ENCODE data around the gene COPS6. TPM values are rescaled to one million over a fixed set of nuclear protein-coding genes. Genes with fewer than 3 reads are reported as not detected.

COPS6 gene
- total RNA-seq (49.1 TPM), polyA plus RNA-seq (81.1 TPM)
- long read RNA-seq, donor 1, transcript COPS6-201 (10 exons, 1,432 nt) = major isoform, 9 of 12 reads
- long read RNA-seq, donor 1, partial matches to known transcripts = 0 of 12 reads
- long read RNA-seq, donor 1, other reads (novel, unspliced or antisense) = 0 of 12 reads
- long read RNA-seq, donor 2 = 0 reads
- long read RNA-seq, donor 3, transcript COPS6-201 (10 exons, 1,432 nt) = major isoform, 79 of 126 reads
- long read RNA-seq, donor 3, transcript COPS6-207 (3 exons, 835 nt) = minor isoform, 10 of 126 reads
- long read RNA-seq, donor 3, partial matches to known transcripts = 31 of 126 reads
- long read RNA-seq, donor 3, other reads (novel, unspliced or antisense) = 0 of 126 reads
- long read RNA-seq, donor 4, transcript COPS6-201 (10 exons, 1,432 nt) = major isoform, 23 of 28 reads
- long read RNA-seq, donor 4, partial matches to known transcripts = 0 of 28 reads
- long read RNA-seq, donor 4, other reads (novel, unspliced or antisense) = 0 of 28 reads
- long read RNA-seq, donor 5, transcript COPS6-207 (3 exons, 835 nt) = minor isoform, 8 of 87 reads
- long read RNA-seq, donor 5, transcript COPS6-201 (10 exons, 1,432 nt) = major isoform, 53 of 87 reads
- long read RNA-seq, donor 5, partial matches to known transcripts = 22 of 87 reads
- long read RNA-seq, donor 5, other reads (novel, unspliced or antisense) = 0 of 87 reads
- long read RNA-seq, donor 6, transcript COPS6-201 (10 exons, 1,432 nt) = major isoform, 55 of 63 reads
- long read RNA-seq, donor 6, partial matches to known transcripts = 0 of 63 reads
- long read RNA-seq, donor 6, other reads (novel, unspliced or antisense) = 0 of 63 reads
- long read RNA-seq, donor 7, transcript COPS6-201 (10 exons, 1,432 nt) = major isoform, 54 of 67 reads
- long read RNA-seq, donor 7, partial matches to known transcripts = 9 of 67 reads
- long read RNA-seq, donor 7, other reads (novel, unspliced or antisense) = 0 of 67 reads
- long read RNA-seq, donor 8, transcript COPS6-201 (10 exons, 1,432 nt) = major isoform, 24 of 26 reads
- long read RNA-seq, donor 8, partial matches to known transcripts = 0 of 26 reads
- long read RNA-seq, donor 8, other reads (novel, unspliced or antisense) = 0 of 26 reads
- long read RNA-seq, donor 9, transcript COPS6-201 (10 exons, 1,432 nt) = major isoform, 31 of 218 reads
- long read RNA-seq, donor 9, partial matches to known transcripts = 90 of 218 reads
- long read RNA-seq, donor 9, other reads (novel, unspliced or antisense) = 87 of 218 reads
- long read RNA-seq, donor 10, transcript COPS6-201 (10 exons, 1,432 nt) = major isoform, 27 of 34 reads
- long read RNA-seq, donor 10, partial matches to known transcripts = 0 of 34 reads
- long read RNA-seq, donor 10, other reads (novel, unspliced or antisense) = 0 of 34 reads

- H3K4me3 ChIP-seq (ENCODE audit: low read length in 2 of 2) = peak within 1 kb of the TSS; percentile 90 to 99
- under 1% methylated on average over 68 of the region's 68 CpGs for WGBS
- peak in 7 of 9 donors; percentile 54 to 90 (median 75) for DNase-seq (ENCODE audit: low read depth in 6 of 9, low spot score in 9 of 9)
- peaks cover 14 to 17% of the 10 kb centered on the region in 2 donors for H3K4me1 ChIP-seq (ENCODE audit: control insufficient read depth in 2 of 2, insufficient read depth in 2 of 2, low read length in 2 of 2)
- H3K27me3 ChIP-seq (ENCODE audit: control insufficient read depth in 2 of 2, insufficient read depth in 1 of 2, low read length in 1 of 2) = peaks cover 3 to 13% of the 10 kb centered on the region in 2 donors
- peaks cover 35 to 36% of the 10 kb centered on the region in 2 donors for H3K36me3 ChIP-seq (ENCODE audit: control insufficient read depth in 2 of 2, insufficient read depth in 2 of 2, low read length in 1 of 2)
- H3K27ac ChIP-seq (ENCODE audit: low read depth in 1 of 2, low read length in 1 of 2) = peak within 1 kb of the TSS; percentile 84 to 93
- peaks cover 0 to 4% of the 10 kb centered on the region in 2 donors for H3K9me3 ChIP-seq (ENCODE audit: control insufficient read depth in 2 of 2, insufficient read depth in 1 of 2, low read length in 1 of 2)
Measured at GRCh38 chr7:100088621-100089457, at the start of gene COPS6. Gene COPS6 (plus strand): TSS chr7:100088969. CDS start chr7:100088991, 22 bp downstream.

- DNase-seq (ENCODE audit: low read depth in 6 of 9, low spot score in 9 of 9) = no peak
- Histone ChIP-seq H3K27me3 (ENCODE audit: control insufficient read depth in 2 of 2, insufficient read depth in 1 of 2, low read length in 1 of 2) (no peaks in the 10 kb centered on the region), H3K27ac (ENCODE audit: low read depth in 1 of 2, low read length in 1 of 2) (no peak overlapping the region), H3K4me1 (ENCODE audit: control insufficient read depth in 2 of 2, insufficient read depth in 2 of 2, low read length in 2 of 2) (peaks cover 0 to 4% of the 10 kb centered on the region in 2 donors), H3K4me3 (ENCODE audit: low read length in 2 of 2) (no peak overlapping the region), H3K9me3 (ENCODE audit: control insufficient read depth in 2 of 2, insufficient read depth in 1 of 2, low read length in 1 of 2) (no peaks in the 10 kb centered on the region), H3K36me3 (ENCODE audit: control insufficient read depth in 2 of 2, insufficient read depth in 2 of 2, low read length in 1 of 2) (peaks cover 6 to 27% of the 10 kb centered on the region in 2 donors)
- 15% methylated on average over 7 of the region's 7 CpGs for WGBS
Measured at GRCh38 chr7:100040575-100040974, 48.2 kb upstream of the COPS6 start.

- 32% methylated on average over 6 of the region's 6 CpGs for WGBS
- H3K27me3 ChIP-seq (ENCODE audit: control insufficient read depth in 2 of 2, insufficient read depth in 1 of 2, low read length in 1 of 2) = no peaks in the 10 kb centered on the region
- peaks cover 3 to 8% of the 10 kb centered on the region in 2 donors for H3K4me1 ChIP-seq (ENCODE audit: control insufficient read depth in 2 of 2, insufficient read depth in 2 of 2, low read length in 2 of 2)
- no peak overlapping the region for H3K4me3 ChIP-seq (ENCODE audit: low read length in 2 of 2)
- no peaks in the 10 kb centered on the region for H3K9me3 ChIP-seq (ENCODE audit: control insufficient read depth in 2 of 2, insufficient read depth in 1 of 2, low read length in 1 of 2)
- no peak overlapping the region for H3K27ac ChIP-seq (ENCODE audit: low read depth in 1 of 2, low read length in 1 of 2)
- no peak for DNase-seq (ENCODE audit: low read depth in 6 of 9, low spot score in 9 of 9)
- H3K36me3 ChIP-seq (ENCODE audit: control insufficient read depth in 2 of 2, insufficient read depth in 2 of 2, low read length in 1 of 2) = no peaks in the 10 kb centered on the region
Measured at GRCh38 chr7:100044718-100045117, 44.1 kb upstream of the COPS6 start.

GRCh38 chr7:100048680-100049079, 40.1 kb upstream of the COPS6 start:
- no peak for DNase-seq (ENCODE audit: low read depth in 6 of 9, low spot score in 9 of 9)
- H3K9me3 ChIP-seq (ENCODE audit: control insufficient read depth in 2 of 2, insufficient read depth in 1 of 2, low read length in 1 of 2) = no peaks in the 10 kb centered on the region
- no peak overlapping the region for H3K4me3 ChIP-seq (ENCODE audit: low read length in 2 of 2)
- H3K36me3 ChIP-seq (ENCODE audit: control insufficient read depth in 2 of 2, insufficient read depth in 2 of 2, low read length in 1 of 2) = peaks cover 0 to 2% of the 10 kb centered on the region in 2 donors
- no peaks in the 10 kb centered on the region for H3K27me3 ChIP-seq (ENCODE audit: control insufficient read depth in 2 of 2, insufficient read depth in 1 of 2, low read length in 1 of 2)
- peaks cover 8 to 12% of the 10 kb centered on the region in 2 donors for H3K4me1 ChIP-seq (ENCODE audit: control insufficient read depth in 2 of 2, insufficient read depth in 2 of 2, low read length in 2 of 2)
- 97% methylated on average over 4 of the region's 4 CpGs for WGBS
- no peak overlapping the region for H3K27ac ChIP-seq (ENCODE audit: low read depth in 1 of 2, low read length in 1 of 2)

- no peaks in the 10 kb centered on the region for H3K27me3 ChIP-seq (ENCODE audit: control insufficient read depth in 2 of 2, insufficient read depth in 1 of 2, low read length in 1 of 2)
- H3K4me3 ChIP-seq (ENCODE audit: low read length in 2 of 2) = peak within 1 kb of the TSS; percentile 65 to 80
- no peaks in the 10 kb centered on the region for H3K9me3 ChIP-seq (ENCODE audit: control insufficient read depth in 2 of 2, insufficient read depth in 1 of 2, low read length in 1 of 2)
- WGBS = 2% methylated on average over 47 of the region's 47 CpGs
- peak within 1 kb of the TSS; percentile 81 to 83 for H3K27ac ChIP-seq (ENCODE audit: low read depth in 1 of 2, low read length in 1 of 2)
- peak; percentile 55 to 86 (median 72) for DNase-seq (ENCODE audit: low read depth in 6 of 9, low spot score in 9 of 9)
- H3K4me1 ChIP-seq (ENCODE audit: control insufficient read depth in 2 of 2, insufficient read depth in 2 of 2, low read length in 2 of 2) = peaks cover 8 to 12% of the 10 kb centered on the region in 2 donors
- peaks cover 0 to 2% of the 10 kb centered on the region in 2 donors for H3K36me3 ChIP-seq (ENCODE audit: control insufficient read depth in 2 of 2, insufficient read depth in 2 of 2, low read length in 1 of 2)
Measured at GRCh38 chr7:100049441-100050291, 39.1 kb upstream of the COPS6 start, which contains the start of gene ZSCAN21. Gene ZSCAN21 (plus strand): TSS chr7:100049774. CDS start chr7:100057007, 7,233 bp downstream.

GRCh38 chr7:100051611-100052010, 37.2 kb upstream of the COPS6 start:
- 97% methylated on average over 3 of the region's 3 CpGs for WGBS
- Histone ChIP-seq H3K4me3 (ENCODE audit: low read length in 2 of 2) (no peak overlapping the region), H3K9me3 (ENCODE audit: control insufficient read depth in 2 of 2, insufficient read depth in 1 of 2, low read length in 1 of 2) (no peaks in the 10 kb centered on the region), H3K27me3 (ENCODE audit: control insufficient read depth in 2 of 2, insufficient read depth in 1 of 2, low read length in 1 of 2) (no peaks in the 10 kb centered on the region), H3K4me1 (ENCODE audit: control insufficient read depth in 2 of 2, insufficient read depth in 2 of 2, low read length in 2 of 2) (peaks cover 8 to 12% of the 10 kb centered on the region in 2 donors), H3K36me3 (ENCODE audit: control insufficient read depth in 2 of 2, insufficient read depth in 2 of 2, low read length in 1 of 2) (peaks cover 0 to 3% of the 10 kb centered on the region in 2 donors), H3K27ac (ENCODE audit: low read depth in 1 of 2, low read length in 1 of 2) (no peak overlapping the region)
- no peak for DNase-seq (ENCODE audit: low read depth in 6 of 9, low spot score in 9 of 9)

GRCh38 chr7:100053215-100053614, 35.6 kb upstream of the COPS6 start:
- peaks cover 12 to 18% of the 10 kb centered on the region in 2 donors for H3K36me3 ChIP-seq (ENCODE audit: control insufficient read depth in 2 of 2, insufficient read depth in 2 of 2, low read length in 1 of 2)
- H3K4me3 ChIP-seq (ENCODE audit: low read length in 2 of 2) = no peak overlapping the region
- peaks cover 8 to 12% of the 10 kb centered on the region in 2 donors for H3K4me1 ChIP-seq (ENCODE audit: control insufficient read depth in 2 of 2, insufficient read depth in 2 of 2, low read length in 2 of 2)
- no peaks in the 10 kb centered on the region for H3K27me3 ChIP-seq (ENCODE audit: control insufficient read depth in 2 of 2, insufficient read depth in 1 of 2, low read length in 1 of 2)
- no peaks in the 10 kb centered on the region for H3K9me3 ChIP-seq (ENCODE audit: control insufficient read depth in 2 of 2, insufficient read depth in 1 of 2, low read length in 1 of 2)
- WGBS = 91% methylated on average over 3 of the region's 3 CpGs
- no peak overlapping the region for H3K27ac ChIP-seq (ENCODE audit: low read depth in 1 of 2, low read length in 1 of 2)
- peak in 7 of 9 donors; percentile 30 to 72 (median 45) for DNase-seq (ENCODE audit: low read depth in 6 of 9, low spot score in 9 of 9)
